ENCODE results near the gene CASKIN2. TPM values are rescaled to one million over a fixed set of nuclear protein-coding genes. Genes with fewer than 3 reads are reported as not detected.

The CASKIN2 gene
- polyA plus RNA-seq, 3 donors, result 0.33 TPM; not detected in 2

GRCh38 chr17:75544250-75544649 is 28.9 kb upstream of the CASKIN2 start:
- Histone ChIP-seq H3K36me3 (replicated peaks in 1 of 2; ENCODE audit: control insufficient read depth in 1 of 2, insufficient read depth in 2 of 2, low read length in 2 of 2) (no peaks in the 10 kb centered on the region), H3K4me2 (replicated peaks; ENCODE audit: extremely low read depth, low read length, poor library complexity, severe bottlenecking) (no peak overlapping the region), H2AFZ (ENCODE audit: insufficient read depth, low read depth, low read length, poor library complexity, severe bottlenecking) (no peak overlapping the region), H3K27me3 (ENCODE audit: control insufficient read depth in 2 of 2, insufficient read depth in 2 of 2, low read length in 2 of 2) (no peaks in the 10 kb centered on the region), H4K20me1 (ENCODE audit: insufficient read depth, low read length) (no peaks in the 10 kb centered on the region), H3K4me1 (ENCODE audit: control insufficient read depth in 1 of 2, insufficient read depth in 2 of 2, low read length in 2 of 2) (peaks cover 0 to 5% of the 10 kb centered on the region in 2 donors), H3K9ac (ENCODE audit: insufficient read depth, low read length, poor library complexity, severe bottlenecking) (no peak overlapping the region), H3K27ac (ENCODE audit: low read depth in 1 of 2, low read length in 2 of 2) (no peak overlapping the region), H3K9me3 (replicated peaks in 1 of 2; ENCODE audit: control insufficient read depth in 1 of 2, insufficient read depth in 1 of 2, low read length in 2 of 2) (no peaks in the 10 kb centered on the region), H3K4me3 (replicated peaks in 1 of 3; ENCODE audit: low read depth in 2 of 3, low read length in 3 of 3) (no peak overlapping the region), H3K79me2 (ENCODE audit: insufficient read depth, low read length) (no peaks in the 10 kb centered on the region)
- intact Hi-C loops (cut with micrococcal nuclease), result no loop called here
- H3K27ac Mint-ChIP-seq, result no peak overlapping the region
- WGBS (ENCODE audit: insufficient coverage), result 83% methylated on average over 4 of the region's 8 CpGs
- no peaks in the 10 kb centered on the region for H3K36me3 Mint-ChIP-seq
- peaks cover 6% of the 10 kb centered on the region for H3K4me1 Mint-ChIP-seq
- no peak for DNase-seq
- no peak overlapping the region for H3K4me3 Mint-ChIP-seq
- TF ChIP-seq CTCF (IDR thresholded peaks at IDR 0.05), result no peak
- H3K9me3 Mint-ChIP-seq, result peaks cover 0 to 2% (median 0%) of the 10 kb centered on the region in 7 donors
- H3K27me3 Mint-ChIP-seq (ENCODE audit: low read depth in 3 of 3), result peaks cover 0 to 7% (median 1%) of the 10 kb centered on the region in 3 donors

DNA sequence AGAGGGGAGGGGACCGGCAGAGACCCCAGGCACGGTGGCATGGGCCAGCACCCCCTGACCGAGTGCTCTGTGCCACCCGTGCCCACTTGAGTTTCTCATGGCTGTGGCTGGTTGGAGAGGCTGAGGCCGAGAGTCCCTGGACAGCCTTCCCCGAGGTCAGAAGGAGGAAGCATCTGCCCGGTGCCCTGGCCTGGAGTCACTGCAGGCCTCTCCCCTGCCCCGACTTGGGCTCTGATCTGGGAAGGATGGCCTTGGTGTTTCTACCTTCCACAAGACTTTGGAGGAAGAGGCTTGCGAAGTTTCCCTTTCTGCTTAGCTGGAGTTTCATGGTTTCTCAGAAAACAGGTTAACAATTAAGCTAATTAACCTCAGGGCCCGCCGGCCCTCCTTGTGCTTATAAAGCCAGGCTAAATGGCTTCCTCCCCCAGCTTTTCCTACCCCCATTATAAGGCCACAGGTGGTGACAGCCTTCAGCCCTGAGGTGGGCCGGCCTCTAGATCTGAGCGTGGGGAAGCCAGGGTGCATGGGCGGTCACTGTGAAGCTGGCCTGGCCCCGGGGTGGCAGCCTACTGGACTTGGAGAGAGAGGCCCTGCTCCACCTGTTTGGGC is 27.5 kb upstream of the CASKIN2 start:
- no peak for DNase-seq
- H2AFZ ChIP-seq (ENCODE audit: insufficient read depth, low read depth, low read length, poor library complexity, severe bottlenecking), result no peak overlapping the region
- no peaks in the 10 kb centered on the region for H3K36me3 ChIP-seq (replicated peaks in 1 of 2; ENCODE audit: control insufficient read depth in 1 of 2, insufficient read depth in 2 of 2, low read length in 2 of 2)
- H3K36me3 Mint-ChIP-seq, result no peaks in the 10 kb centered on the region
- H3K4me1 Mint-ChIP-seq, result peaks cover 6% of the 10 kb centered on the region
- intact Hi-C loops (cut with micrococcal nuclease), result no loop called here
- no peaks in the 10 kb centered on the region for H3K79me2 ChIP-seq (ENCODE audit: insufficient read depth, low read length)
- H3K27me3 ChIP-seq (ENCODE audit: control insufficient read depth in 2 of 2, insufficient read depth in 2 of 2, low read length in 2 of 2), result no peaks in the 10 kb centered on the region
- TF ChIP-seq CTCF (IDR thresholded peaks at IDR 0.05), result no peak
- peaks cover 0 to 2% (median 0%) of the 10 kb centered on the region in 7 donors for H3K9me3 Mint-ChIP-seq
- no peak overlapping the region for H3K27ac ChIP-seq (ENCODE audit: low read depth in 1 of 2, low read length in 2 of 2)
- no peaks in the 10 kb centered on the region for H3K9me3 ChIP-seq (replicated peaks in 1 of 2; ENCODE audit: control insufficient read depth in 1 of 2, insufficient read depth in 1 of 2, low read length in 2 of 2)
- H3K27ac Mint-ChIP-seq, result no peak overlapping the region
- no peak overlapping the region for H3K4me2 ChIP-seq (replicated peaks; ENCODE audit: extremely low read depth, low read length, poor library complexity, severe bottlenecking)
- no peaks in the 10 kb centered on the region for H4K20me1 ChIP-seq (ENCODE audit: insufficient read depth, low read length)
- 99% methylated on average over 14 of the region's 15 CpGs for WGBS (ENCODE audit: insufficient coverage)
- H3K27me3 Mint-ChIP-seq (ENCODE audit: low read depth in 3 of 3), result peaks cover 0 to 7% (median 5%) of the 10 kb centered on the region in 3 donors
- no peak overlapping the region for H3K4me3 Mint-ChIP-seq
- peaks cover 0 to 5% of the 10 kb centered on the region in 2 donors for H3K4me1 ChIP-seq (ENCODE audit: control insufficient read depth in 1 of 2, insufficient read depth in 2 of 2, low read length in 2 of 2)
- H3K4me3 ChIP-seq (replicated peaks in 1 of 3; ENCODE audit: low read depth in 2 of 3, low read length in 3 of 3), result no peak overlapping the region
- H3K9ac ChIP-seq (ENCODE audit: insufficient read depth, low read length, poor library complexity, severe bottlenecking), result no peak overlapping the region

Measured in CD14-positive monocyte (primary cell).